ENCODE data around the gene DPP4. TPM values are rescaled to one million over a fixed set of nuclear protein-coding genes. Genes with fewer than 3 reads are reported as not detected.

DPP4 gene
- total RNA-seq, 1 donor from 2014 or later = 1.7 TPM

GRCh38 chr2:162084536-162084935, 10.5 kb upstream of the DPP4 start:
- no peak for TF ChIP-seq CTCF (IDR thresholded peaks at IDR 0.05)
- H3K27me3 ChIP-seq = no peaks in the 10 kb centered on the region
- peaks cover 0 to 2% of the 10 kb centered on the region in 2 donors for H3K9me3 ChIP-seq
- H3K4me1 ChIP-seq = no peaks in the 10 kb centered on the region
- no peak overlapping the region for H3K27ac ChIP-seq
- no peak for DNase-seq (ENCODE audit: low spot score in 2 of 2)
- H3K36me3 ChIP-seq = no peaks in the 10 kb centered on the region
- intact Hi-C loops (cut with DNase I) = no loop called here
- no peak overlapping the region for H3K4me3 ChIP-seq

GRCh38 chr2:162082681-162083080, 8.7 kb upstream of the DPP4 start:
- intact Hi-C loops (cut with DNase I) = no loop called here
- Histone ChIP-seq H3K4me3 (no peak overlapping the region), H3K4me1 (no peaks in the 10 kb centered on the region), H3K9me3 (peaks cover 0 to 6% of the 10 kb centered on the region in 2 donors), H3K27ac (no peak overlapping the region), H3K27me3 (no peaks in the 10 kb centered on the region), H3K36me3 (no peaks in the 10 kb centered on the region)
- no peak for TF ChIP-seq CTCF (IDR thresholded peaks at IDR 0.05)
- DNase-seq (ENCODE audit: low spot score in 2 of 2) = no peak

DNA sequence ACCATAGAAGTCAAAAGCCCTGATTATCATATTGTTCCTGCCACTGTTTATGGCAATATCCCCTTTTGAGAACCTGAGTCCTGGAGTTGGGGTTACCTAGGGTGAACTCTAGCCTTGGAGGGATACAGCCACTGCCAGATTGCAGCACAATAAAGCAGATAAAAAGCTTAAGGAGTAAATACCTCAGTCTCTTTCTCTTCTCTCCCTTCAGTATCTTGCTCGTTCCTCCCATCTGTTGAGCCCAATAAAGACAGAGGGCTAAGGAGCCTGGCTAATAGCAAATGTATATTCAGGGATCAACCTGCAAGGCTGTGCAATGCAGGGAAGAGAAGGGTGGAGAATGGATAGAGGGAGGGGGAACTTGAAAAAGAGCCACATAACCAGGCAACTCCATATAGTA, 8.0 kb upstream of the DPP4 start:
- Histone ChIP-seq H3K27me3 (no peaks in the 10 kb centered on the region), H3K9me3 (peaks cover 0 to 6% of the 10 kb centered on the region in 2 donors), H3K4me1 (no peaks in the 10 kb centered on the region), H3K4me3 (no peak overlapping the region), H3K36me3 (no peaks in the 10 kb centered on the region), H3K27ac (no peak overlapping the region)
- intact Hi-C loops (cut with DNase I) = no loop called here
- no peak for TF ChIP-seq CTCF (IDR thresholded peaks at IDR 0.05)
- no peak for DNase-seq (ENCODE audit: low spot score in 2 of 2)

GRCh38 chr2:162079514-162079913, 5.5 kb upstream of the DPP4 start:
- H3K4me3 ChIP-seq = no peak overlapping the region
- intact Hi-C loops (cut with DNase I) = no loop called here
- no peak for TF ChIP-seq CTCF (IDR thresholded peaks at IDR 0.05)
- no peaks in the 10 kb centered on the region for H3K4me1 ChIP-seq
- no peak overlapping the region for H3K27ac ChIP-seq
- H3K9me3 ChIP-seq = peaks cover 0 to 6% of the 10 kb centered on the region in 2 donors
- H3K36me3 ChIP-seq = no peaks in the 10 kb centered on the region
- DNase-seq (ENCODE audit: low spot score in 2 of 2) = no peak
- no peaks in the 10 kb centered on the region for H3K27me3 ChIP-seq

GRCh38 chr2:162075689-162076132, 1.7 kb upstream of the DPP4 start:
- peaks cover 0 to 4% of the 10 kb centered on the region in 2 donors for H3K4me1 ChIP-seq
- no peaks in the 10 kb centered on the region for H3K27me3 ChIP-seq
- H3K4me3 ChIP-seq = no peak overlapping the region
- no peaks in the 10 kb centered on the region for H3K36me3 ChIP-seq
- intact Hi-C loops (cut with DNase I) = no loop called here
- no peak for DNase-seq (ENCODE audit: low spot score in 2 of 2)
- no peak for TF ChIP-seq CTCF (IDR thresholded peaks at IDR 0.05)
- peaks cover 0 to 6% of the 10 kb centered on the region in 2 donors for H3K9me3 ChIP-seq
- no peak overlapping the region for H3K27ac ChIP-seq
